K562 (cell line): ENCODE results near the gene PSORS1C1.

Source experiments
- EZH2 ChIP-seq: IDR thresholded peaks from 2 replicates; pipeline ENCODE4 v1.6.1; 2012; ENCODE audit warnings: low read depth, mild to moderate bottlenecking, inconsistent platforms, low read length, borderline replicate concordance
- FOXA3 ChIP-seq, 2 experiments: fragments of 450-650 bp in 1 of 2; sonication (generic) in 1 of 2; formaldehyde crosslinking; IDR thresholded peaks in 1 of 2; conservative IDR thresholded peaks in 1 of 2; 2 replicates each; pipeline versions ENCODE4 v1.4.0 to v1.8.0; 2020 to 2022; ENCODE audit warnings: mild to moderate bottlenecking in 2 of 2, missing genetic modification reagents in 1 of 2
- HNRNPLL ChIP-seq: fragments of 200-400 bp; formaldehyde crosslinking; IDR thresholded peaks from 2 replicates; pipeline ENCODE4 v1.6.1; 2017; ENCODE audit warnings: low read length, low read depth, mild to moderate bottlenecking; ENCODE audit not compliant: poor library complexity, severe bottlenecking
- PHTF2 ChIP-seq: fragments of 250-450 bp; sonication (Bioruptor Pico); IDR thresholded peaks from 2 replicates; pipeline ENCODE4 v1.5.0; 2021; ENCODE audit warnings: mild to moderate bottlenecking
- STAT5B ChIP-seq: fragments of 250-450 bp; sonication (Bioruptor Pico); IDR thresholded peaks from 2 replicates; pipeline ENCODE4 v1.8.0; 2021; ENCODE audit warnings: mild to moderate bottlenecking, inconsistent platforms
- TF ChIP-seq, protein P1 (sequence below), 3 experiments: IDR thresholded peaks in 2 of 3; conservative IDR thresholded peaks in 1 of 3; 2 replicates each; pipeline ENCODE4 v1.5.1; 2011 to 2012; ENCODE audit warnings: low read length in 3 of 3, mild to moderate bottlenecking in 3 of 3, control low read depth in 2 of 3, improper control_type of control experiment in 1 of 3, inconsistent platforms in 1 of 3, low read depth in 1 of 3, mixed read lengths in 1 of 3, moderate library complexity in 1 of 3; ENCODE audit not compliant: insufficient read depth in 2 of 3

- no peak for TF ChIP-seq PHTF2 (CRISPR knock-in tag)
- TF ChIP-seq STAT5B (CRISPR knock-in tag), result no peak
- TF ChIP-seq HNRNPLL, result no peak
- no peak for TF ChIP-seq FOXA3 (CRISPR knock-in tag; conservative IDR thresholded peaks at IDR 0.05 in 1 of 2, IDR thresholded peaks at IDR 0.05 in 1 of 2)
- TF ChIP-seq, protein P1, sequence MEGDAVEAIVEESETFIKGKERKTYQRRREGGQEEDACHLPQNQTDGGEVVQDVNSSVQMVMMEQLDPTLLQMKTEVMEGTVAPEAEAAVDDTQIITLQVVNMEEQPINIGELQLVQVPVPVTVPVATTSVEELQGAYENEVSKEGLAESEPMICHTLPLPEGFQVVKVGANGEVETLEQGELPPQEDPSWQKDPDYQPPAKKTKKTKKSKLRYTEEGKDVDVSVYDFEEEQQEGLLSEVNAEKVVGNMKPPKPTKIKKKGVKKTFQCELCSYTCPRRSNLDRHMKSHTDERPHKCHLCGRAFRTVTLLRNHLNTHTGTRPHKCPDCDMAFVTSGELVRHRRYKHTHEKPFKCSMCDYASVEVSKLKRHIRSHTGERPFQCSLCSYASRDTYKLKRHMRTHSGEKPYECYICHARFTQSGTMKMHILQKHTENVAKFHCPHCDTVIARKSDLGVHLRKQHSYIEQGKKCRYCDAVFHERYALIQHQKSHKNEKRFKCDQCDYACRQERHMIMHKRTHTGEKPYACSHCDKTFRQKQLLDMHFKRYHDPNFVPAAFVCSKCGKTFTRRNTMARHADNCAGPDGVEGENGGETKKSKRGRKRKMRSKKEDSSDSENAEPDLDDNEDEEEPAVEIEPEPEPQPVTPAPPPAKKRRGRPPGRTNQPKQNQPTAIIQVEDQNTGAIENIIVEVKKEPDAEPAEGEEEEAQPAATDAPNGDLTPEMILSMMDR (IDR thresholded peaks at IDR 0.05 in 2 of 3, conservative IDR thresholded peaks at IDR 0.05 in 1 of 3; ENCODE audit: insufficient read depth in 2 of 3, low read depth in 1 of 3, low read length in 3 of 3), result no peak
- no peak for TF ChIP-seq EZH2
Measured at GRCh38 chr6:31125162-31125561, 10.6 kb downstream of the PSORS1C1 start.
